NCI-H460 (cell line): ENCODE results near the gene AHNAK2. TPM values are rescaled to one million over a fixed set of nuclear protein-coding genes. Genes with fewer than 3 reads are reported as not detected.

Source experiments
- DNase-seq: peaks from one replicate; pipeline ENCODE4 v3.0.0-alpha.2; 2016; ENCODE audit warnings: low read depth; ENCODE audit errors: extremely low read depth
- total RNA-seq: library from RNA; depleted of rRNA; stranded (reverse); fragments of >200 nt; shearing (Covaris generic); gene quantifications from 2 replicates; pipeline ENCODE4 v1.2.3, GENCODE V29; 2014

AHNAK2 gene
- total RNA-seq, 1 experiment from 2014 or later: 38.2 TPM

GRCh38 chr14:104974665-104975390 is 3.3 kb downstream of the AHNAK2 start:
- DNase-seq: no peak

GRCh38 chr14:104974146-104974541 is 4.0 kb downstream of the AHNAK2 start:
- DNase-seq: no peak

DNA sequence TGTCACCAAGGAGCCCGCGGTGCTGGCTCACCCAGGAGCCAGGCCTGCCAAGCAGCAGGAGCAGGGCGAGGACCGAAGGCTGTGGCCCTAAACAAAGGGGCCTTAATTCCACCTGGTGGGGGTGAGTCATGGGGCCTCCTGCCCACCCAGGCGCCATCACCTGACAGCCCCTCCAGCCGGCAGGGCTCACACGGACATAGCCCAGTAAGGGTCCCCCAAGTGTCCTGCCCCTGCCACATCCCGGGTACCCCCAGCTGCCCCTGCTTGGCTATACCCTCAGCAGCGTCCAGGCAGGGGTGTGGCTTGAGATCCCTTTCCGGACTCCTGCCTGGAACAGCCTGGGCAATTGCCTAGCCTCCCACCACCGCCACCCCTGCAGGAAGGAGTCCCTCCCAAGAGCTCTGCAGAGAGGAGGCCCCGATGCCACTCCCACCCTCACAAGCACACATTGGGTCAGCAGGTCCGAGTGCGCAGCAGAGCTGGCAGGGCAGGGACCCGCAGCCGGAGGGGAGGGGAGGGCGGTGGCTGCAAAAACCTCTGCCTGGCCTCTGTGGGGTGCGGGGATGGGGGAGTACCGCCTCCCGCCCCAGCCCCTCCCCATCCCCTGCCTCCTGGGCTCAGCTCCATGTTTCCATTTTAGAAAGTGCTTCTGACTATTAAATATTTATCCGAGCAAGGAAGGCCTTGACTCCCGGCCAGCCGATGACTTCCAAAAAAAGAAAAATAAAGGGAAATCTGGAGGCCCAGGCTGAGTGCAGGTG is 4.6 kb downstream of the AHNAK2 start:
- DNase-seq: peak; percentile 83

GRCh38 chr14:104973135-104973384 is 5.1 kb downstream of the AHNAK2 start:
- peak; percentile 96 for DNase-seq

DNA sequence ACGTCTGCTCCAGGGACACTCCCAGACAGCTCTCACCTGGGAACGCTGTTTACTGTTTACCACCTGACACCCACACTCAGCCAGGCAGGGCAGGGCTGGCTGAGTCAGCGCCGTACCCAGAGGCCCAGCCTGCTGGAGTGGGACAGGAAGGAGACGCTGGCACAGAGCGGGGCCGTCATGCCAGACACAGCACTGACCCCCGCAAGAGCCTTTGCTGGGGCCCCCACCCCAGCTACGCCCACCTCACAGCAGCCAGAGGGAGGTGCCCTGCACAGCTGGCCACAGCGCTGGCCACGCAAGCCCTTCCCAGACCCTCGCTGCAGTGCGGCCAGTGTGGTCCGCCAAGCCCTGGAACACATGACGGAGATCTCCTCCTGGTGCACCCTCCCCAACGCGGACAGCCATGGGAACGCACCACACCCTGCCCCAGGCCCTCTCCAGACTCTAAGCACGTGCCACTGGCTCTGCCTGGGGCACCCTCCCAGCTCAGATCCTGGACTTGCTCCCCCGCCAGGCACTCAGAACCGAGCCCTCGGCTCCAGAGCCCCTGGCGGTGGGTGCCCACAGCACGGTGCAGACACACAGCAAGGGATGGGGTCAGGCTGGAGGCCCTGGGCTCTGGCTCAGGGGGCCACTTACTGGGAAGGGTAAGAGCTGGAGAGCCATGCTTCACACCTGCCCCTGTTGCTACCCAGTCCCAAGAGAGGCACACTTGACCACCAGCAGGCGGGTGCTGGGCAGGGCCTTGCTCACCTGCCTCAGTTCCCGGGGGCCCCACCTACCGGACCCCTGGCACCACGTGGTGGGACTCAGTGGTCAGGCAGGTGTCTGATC is 5.7 kb downstream of the AHNAK2 start:
- DNase-seq: peak; percentile 61

GRCh38 chr14:104971447-104972240 is 6.5 kb downstream of the AHNAK2 start:
- no peak for DNase-seq

DNA sequence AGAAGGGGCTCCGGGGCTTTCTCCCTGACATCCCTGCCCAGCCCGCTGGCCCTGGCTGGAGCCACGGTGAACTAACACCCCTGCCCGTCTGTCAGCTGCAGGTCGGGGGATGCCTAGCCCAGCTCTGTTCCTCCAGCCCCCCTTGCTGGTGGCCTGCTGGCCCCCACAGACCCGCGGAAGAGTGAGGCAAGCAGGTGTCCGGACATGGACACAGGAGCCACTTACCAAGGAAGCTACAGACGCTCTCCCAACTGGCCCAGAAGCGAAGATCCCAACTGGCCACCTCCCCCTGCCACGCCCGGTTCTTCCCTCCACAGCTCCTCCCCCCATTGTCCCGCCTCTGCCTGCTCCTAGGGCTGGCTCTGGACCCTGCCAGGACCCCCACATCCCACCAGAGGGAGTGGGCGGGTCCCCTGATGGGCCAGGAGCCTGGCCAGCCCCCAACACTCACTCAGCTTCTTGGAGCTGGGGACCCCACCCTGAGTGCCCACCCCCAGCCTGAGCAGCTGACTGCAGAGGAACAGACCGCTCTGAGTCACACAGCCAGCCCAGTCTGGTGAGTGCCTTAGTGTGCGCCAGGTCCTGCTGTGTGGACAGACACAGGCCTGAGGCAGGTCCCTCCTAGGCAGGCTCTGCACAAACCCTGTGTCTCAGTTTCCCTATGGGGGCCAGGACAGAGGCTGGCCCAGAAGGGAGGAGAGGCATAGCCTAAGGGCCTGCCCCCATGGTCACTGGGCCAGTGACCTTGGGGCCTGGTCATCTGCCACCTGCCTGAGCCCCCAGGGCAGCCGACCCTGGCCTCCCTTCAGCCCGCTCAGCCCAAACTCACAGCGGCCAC is 7.7 kb downstream of the AHNAK2 start:
- peak; percentile 75 for DNase-seq

GRCh38 chr14:104969741-104970230 is 8.4 kb downstream of the AHNAK2 start:
- no peak for DNase-seq

DNA sequence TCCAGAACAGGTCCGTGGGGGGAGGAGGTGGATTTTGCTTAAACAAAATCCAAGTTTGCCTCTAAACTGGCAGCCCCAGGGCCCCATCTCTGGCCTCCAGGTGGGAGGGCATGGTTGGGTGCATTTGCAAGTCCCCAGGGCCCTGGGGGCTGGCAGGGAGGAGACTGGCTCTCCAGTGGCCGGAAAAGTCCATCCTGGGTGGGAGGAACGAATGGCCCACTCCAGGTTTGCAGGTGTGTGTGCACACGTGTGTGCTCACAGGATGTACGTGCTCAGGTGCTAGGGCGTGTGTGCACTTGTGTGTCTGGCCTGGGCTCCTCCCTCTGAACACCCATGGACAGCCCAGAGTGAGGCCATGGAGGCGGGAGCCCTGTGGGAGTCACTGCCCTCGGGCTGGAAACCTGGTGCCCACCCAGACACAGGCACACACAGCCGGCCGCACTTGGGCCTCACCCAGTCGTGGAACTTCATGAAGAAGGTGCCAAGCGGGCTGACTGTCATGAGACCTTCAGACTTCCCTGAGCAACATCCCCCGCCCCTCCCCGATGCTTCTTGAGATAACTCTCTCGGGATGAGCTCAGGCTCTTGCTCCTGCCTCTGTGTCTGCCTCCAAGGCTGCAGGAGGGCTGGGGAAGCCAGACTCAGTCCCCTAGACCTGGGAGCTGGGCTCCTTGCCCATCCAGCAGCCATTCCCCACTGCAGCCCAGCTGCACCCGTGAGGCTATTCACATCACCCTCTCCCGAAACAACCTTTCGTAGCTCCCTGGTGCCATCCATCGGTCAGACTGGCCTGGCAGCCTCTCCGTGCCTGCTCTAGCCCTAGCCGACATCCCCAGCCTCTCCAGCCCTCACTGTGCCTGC is 9.4 kb downstream of the AHNAK2 start:
- DNase-seq: peak; percentile 47

DNA sequence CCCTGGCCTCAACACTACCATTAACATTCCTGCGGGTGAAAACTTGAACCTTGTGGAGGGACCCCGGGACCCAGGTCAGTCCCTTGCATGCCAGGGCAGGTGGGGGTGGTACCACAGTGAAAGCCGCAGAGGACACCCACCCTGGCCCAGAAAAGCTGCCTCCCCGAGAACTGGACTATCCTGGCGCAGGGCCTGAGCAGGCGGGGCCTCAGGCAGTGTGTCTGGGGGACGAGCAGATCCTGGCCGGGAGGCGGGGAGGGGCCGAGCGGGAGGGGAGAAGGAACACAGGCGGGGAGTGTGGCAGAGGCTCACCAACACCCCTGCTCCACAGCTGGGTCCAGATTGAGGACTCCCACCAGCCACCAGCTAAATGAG is 10.0 kb downstream of the AHNAK2 start:
- no peak for DNase-seq

GRCh38 chr14:104967386-104968152 is 10.6 kb downstream of the AHNAK2 start:
- DNase-seq: no peak

- no peak for DNase-seq
Observed at GRCh38 chr14:104966981-104967385, 11.2 kb downstream of the AHNAK2 start.

- DNase-seq: no peak
Observed at GRCh38 chr14:104966261-104966865, 11.8 kb downstream of the AHNAK2 start.

GRCh38 chr14:104965561-104966231 is 12.5 kb downstream of the AHNAK2 start:
- no peak for DNase-seq

DNA sequence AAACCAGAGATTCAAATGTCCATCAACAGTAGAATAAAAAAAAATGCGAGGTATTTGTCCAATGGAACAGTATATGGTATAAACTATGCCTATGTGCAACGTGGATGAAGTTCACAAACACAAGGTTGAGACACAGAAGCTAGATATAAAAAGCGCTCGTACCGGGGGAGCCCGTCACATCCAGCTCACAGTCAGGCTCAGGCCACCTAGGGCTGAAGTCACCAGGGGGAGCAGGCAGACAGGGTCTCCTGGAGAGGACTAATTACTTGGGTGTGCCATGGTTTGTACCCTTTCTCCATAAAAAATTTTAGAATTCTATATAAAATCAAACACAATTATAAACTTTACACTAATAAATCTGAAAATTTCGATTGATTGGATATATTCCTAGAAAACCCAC is 13.6 kb downstream of the AHNAK2 start:
- no peak for DNase-seq

DNA sequence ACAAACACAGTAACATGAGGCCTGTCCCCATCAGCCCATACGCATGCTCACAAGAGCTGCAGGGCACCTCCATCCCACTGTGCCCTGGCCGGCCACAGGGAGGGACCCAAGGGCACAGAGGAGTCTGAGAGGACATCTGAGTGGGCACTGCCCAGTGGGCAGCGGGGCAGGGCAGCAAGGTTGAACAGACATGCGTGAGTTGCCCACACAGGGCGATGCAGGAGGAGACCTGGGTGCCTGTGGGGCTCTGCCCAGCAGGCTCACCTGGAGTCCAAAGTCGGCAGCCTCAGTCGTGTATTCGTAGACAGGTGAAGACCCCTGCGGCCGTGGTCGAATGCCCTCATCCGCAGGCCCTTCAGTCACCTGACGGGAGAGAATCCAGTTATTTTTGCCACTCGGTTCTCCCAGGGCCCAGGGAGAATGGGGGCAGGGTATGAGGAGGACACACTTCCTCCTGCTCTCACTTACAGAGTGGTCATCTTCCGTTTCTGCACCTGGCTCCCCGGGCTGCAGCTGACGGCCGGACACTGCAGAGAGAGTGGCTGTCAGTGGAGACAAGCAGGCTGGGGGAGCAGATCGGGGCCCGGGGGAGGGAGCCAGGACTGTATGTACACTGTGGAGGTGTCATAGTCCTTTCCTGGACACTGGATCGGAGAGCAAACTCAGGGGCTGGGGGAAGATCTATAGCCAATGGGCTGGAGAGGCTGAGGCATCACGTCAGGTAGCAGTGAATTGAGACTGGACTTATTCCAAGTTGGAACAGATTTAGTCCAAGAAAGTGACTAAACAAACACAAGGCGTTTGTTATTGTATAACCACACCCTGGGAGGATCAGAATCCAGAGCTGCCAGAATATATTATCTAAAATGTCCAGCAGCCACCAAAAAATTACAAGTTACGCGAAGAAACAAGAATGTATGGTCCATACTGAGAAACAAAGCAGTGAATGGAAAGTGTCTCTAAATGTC is 20.7 kb downstream of the AHNAK2 start:
- DNase-seq: no peak
